Superior temporal gyrus (tissue), 1 donor: ENCODE measurements around the gene HDAC4.
"Not testable (repeated sequence)": the region's sequence is repeated elsewhere in the genome, so short reads cannot be mapped to it uniquely, and the experiment has no call there.

ENCODE experiments used
- DNase-seq: peaks from one replicate; pipeline ENCODE4 v3.0.0-alpha.2; 2016; ENCODE audit errors: extremely low spot score

HDAC4 gene

GRCh38 chr2:239089884-239090283, 310.9 kb downstream of the HDAC4 start:
- no peak for DNase-seq

GRCh38 chr2:239087046-239087710, 313.6 kb downstream of the HDAC4 start:
- no peak for DNase-seq

DNA sequence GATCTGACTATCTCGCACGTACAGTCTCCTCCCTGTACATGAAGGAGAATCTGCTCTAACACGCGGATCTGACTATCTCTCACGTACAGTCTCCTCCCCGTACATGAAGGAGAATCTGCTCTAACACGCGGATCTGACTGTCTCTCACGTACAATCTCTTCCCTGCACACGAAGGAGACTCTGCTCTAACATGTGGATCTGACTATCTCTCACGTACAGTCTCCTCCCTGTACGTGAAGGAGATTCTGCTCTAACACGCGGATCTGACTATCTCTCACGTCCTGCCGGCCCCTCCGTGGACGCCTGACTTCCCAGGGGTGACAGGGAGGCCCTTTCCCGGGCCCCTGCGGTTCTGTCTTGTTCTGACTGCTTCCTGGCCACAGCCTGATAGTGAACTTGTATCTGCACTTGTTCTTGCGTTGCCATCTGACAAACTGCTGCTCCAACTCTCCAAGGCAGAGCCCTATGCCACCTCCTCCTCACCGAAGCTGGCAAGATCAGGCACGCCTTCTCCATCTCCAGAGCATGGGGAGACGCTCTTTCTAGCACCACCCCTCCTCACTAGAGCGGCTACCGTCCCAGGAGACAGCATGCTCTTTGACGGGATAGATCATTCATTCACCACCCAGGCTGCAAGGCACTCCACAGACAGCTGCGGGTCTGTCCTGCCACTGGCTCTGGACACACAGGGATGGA, 314.3 kb downstream of the HDAC4 start:
- DNase-seq = no peak

- peak; percentile 79 for DNase-seq
Measured at GRCh38 chr2:239085201-239085992, 315.4 kb downstream of the HDAC4 start.

DNA sequence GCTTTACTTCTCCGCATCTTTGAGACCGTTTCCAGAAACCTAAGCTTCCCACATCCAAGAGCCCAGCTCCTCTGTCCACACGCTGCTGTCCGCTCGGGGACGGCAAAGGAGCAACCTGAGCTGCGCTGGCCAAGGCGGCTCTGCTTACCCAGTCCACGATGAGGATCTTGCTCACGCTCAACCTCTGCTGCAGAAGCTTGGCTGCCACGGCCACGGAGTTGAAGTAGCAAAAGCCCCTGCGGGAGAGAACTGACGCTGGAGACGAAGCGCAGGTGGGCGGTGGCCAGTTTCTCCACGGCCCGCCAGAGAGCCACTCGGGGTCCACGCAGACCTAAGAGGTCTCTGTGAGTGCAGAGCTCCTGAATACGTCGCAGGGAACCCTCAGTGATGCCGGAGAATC, 316.8 kb downstream of the HDAC4 start:
- DNase-seq = no peak

DNA sequence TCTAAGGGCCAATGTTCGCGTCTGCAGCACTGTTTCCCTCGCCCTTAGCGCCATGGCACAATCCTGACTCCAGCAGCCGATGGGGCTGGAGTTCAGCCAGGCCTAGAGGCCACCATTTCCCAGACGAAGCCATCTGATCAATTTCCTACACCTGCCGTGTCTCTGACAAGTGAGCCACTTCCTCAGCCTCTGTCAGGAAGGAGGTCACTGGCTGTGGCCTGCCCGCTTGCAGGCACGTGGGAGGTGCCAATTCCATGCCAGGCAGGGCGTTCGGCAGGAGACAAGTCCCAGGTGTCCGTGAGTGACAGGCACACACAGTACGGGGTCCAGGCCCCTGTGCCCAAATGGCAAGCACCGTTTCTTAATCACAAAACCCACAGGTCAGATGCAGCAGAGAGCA, 318.4 kb downstream of the HDAC4 start:
- DNase-seq = no peak

- DNase-seq = no peak
Measured at GRCh38 chr2:239081622-239082021, 319.2 kb downstream of the HDAC4 start.

DNA sequence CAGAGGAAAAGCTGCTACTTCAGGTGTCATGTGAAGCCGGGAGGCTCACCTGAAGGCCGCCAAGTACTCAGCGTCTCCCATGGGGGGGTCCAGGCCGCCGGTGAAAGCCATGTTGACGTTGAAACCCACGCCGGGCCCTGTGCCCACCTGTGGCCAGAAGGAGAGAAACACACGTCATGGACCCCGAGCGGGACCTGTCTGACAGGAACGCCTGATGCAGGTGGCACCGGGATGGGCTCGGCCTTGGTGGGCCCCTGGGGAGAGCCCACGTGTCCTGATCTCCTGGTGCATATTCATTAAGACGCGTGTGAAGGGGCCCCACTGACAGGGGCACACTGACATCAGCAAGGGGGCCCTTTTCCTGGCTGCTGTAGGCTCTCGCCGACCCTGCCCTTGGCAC, 319.8 kb downstream of the HDAC4 start:
- no peak for DNase-seq

- DNase-seq = no peak
Measured at GRCh38 chr2:239079671-239080294, 321.0 kb downstream of the HDAC4 start.

DNA sequence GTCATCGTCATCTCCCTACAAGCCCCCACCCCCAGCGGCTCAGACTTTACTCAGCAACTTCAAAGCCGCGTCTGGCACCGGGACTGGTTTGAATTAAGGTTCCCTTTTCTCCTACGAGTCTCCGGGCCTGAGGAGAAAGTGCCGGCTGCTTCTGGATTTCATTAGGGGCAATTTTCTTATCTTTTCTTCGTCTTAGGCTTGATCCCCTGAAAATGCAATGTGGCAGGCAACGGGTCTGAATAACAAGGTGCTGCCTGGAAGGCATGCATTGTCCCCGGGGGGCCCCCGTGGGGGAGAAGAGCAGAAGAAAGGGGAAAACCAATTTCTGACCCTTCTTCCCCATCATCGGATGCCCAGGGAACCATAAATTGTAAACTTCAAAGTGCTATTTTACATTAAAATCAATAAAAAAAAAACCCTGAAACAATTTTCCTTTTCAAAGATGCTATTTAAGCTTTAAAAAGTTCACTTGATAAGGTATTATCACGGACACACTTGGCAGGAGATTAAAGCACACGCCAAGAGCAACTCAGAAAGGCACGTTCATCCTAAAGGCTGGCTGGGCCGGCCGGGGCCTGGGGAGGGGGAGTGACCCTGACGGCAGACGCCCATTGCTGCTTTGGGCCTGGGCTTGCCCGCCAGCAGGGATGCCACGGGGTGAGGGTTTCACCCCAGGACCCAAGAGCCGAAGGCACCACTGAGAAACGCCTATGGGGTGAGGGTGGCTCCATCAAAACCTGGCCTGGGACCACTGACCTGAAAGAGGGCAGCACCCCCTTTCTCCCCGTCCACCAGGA, 322.5 kb downstream of the HDAC4 start:
- no peak for DNase-seq

GRCh38 chr2:239077260-239077659, 323.6 kb downstream of the HDAC4 start:
- no peak for DNase-seq

GRCh38 chr2:239075918-239076758, 324.7 kb downstream of the HDAC4 start:
- no peak for DNase-seq

DNA sequence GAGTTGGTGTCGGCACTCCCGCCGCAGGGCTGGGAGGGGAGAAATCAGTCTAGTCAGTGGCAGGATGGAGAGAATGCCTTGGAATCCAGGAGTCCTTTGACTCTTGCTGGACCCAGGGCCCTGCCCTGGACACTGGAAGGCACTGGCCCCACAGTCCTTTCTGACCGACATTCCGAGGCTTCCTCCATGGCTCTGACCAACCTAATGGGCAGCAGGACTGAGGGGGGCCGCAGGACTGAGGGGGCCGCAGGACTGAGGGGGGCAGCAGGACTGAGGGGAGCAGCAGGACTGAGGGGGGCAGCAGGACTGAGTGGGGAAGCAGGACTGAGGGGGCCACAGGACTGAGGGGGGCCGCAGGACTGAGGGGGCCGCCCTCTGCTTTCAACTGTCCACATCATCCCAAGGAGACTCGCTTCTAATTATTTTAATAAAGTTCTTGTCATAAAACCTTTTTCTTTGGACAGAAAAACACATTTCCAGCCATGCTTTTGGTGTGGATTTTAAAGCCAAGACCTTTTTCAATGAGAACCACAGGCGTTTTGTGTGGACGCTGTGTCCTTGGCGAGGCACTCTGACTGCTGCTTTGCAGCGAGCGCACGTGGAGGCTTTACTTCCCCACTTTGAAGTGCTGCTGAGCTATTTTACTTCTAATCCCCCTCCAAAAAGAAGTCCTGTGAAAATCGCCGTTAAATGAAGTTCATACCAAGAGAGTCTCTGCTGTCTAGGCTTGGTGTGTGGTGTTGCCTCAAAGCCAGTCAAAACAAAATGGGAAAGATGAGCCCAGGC, 326.9 kb downstream of the HDAC4 start:
- DNase-seq = no peak

DNA sequence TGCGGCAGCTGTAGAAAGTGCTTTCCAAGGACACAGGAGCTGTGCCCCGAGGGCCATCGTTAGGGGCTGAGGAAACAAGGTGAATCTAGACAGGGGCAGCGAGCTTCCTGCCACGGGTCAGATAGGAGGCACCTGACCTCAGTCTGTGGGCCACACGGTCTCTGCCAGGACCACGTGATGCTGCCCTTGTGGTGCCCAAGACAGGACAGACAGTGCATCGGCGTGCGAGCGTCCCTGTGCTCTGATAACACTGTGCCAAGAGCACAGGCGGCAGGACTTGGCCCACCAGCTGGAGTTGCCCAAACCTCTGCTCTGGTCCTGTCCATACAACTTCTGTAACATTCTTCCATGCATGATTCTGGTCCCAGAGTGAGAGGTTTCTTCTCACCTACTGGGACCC, 327.6 kb downstream of the HDAC4 start:
- DNase-seq = no peak

DNA sequence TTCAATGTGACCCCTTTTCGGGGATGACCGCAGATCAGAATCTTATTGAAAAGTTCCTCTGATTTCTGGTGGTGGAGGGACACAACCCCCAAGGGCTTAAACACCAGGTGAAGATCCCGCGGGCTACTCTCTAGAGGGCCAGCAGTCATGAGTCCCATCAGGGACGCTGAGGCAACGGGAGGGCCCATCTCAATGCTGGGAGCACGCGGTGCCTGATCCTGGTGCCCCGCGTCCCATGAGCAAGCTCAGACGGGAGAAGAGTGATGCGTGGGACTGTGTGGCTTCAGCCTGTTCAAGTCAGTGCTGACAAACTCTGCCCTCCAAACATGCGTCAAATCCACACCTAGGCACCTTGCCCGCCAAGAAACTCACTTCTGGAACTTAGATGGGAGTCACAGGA, 328.0 kb downstream of the HDAC4 start:
- DNase-seq = no peak

DNA sequence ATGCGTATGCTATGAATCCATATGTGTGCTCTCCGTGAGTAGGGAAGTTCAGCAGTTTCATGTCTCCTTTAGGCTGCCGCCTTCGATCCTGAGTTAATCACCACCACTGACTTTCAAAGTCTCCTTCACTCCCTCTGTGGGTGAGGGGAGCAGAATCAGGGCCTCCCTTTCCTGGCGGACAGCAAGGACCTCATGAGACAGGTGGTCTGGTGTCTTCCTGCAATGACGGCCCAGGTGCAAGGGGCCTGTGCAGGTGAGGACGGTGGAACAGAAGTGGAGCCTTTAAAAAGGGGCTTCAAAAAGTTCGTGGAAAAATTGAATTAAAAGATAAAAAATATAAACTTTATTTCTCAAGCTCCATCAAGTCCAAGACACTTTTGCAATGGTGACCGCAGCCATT, 330.4 kb downstream of the HDAC4 start:
- no peak for DNase-seq

GRCh38 chr2:239069362-239070333, 331.2 kb downstream of the HDAC4 start:
- DNase-seq = not testable (repeated sequence)

DNA sequence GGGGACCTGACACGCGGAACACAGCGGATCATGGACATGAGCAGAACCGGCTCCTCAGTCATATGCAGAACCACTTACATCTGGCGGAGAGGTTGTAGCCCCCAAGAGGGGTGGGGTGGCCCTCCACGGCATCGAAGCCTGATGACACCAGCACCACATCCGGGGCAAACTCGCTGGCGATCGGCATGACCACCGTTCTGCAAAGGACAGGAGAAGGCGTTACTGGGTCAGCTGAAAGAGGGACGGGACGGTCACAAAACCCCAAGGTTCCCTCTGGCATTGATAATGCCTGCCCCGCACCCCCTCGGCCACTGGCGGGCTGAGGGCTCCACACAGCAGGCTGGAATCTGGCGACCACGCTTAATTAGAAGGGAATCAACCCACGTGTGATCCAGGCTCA, 332.4 kb downstream of the HDAC4 start:
- no peak for DNase-seq
